GM21717 (cell line): Measurements from ENCODE around the gene SLC25A48.

Experiments
- ATAC-seq: cut with Tn5 transposase; IDR thresholded peaks from one replicate; pipeline ENCODE4 v1.9.1; 2021; ENCODE audit warnings: mild to moderate bottlenecking, moderate library complexity; ENCODE audit not compliant: unreplicated experiment

Gene SLC25A48, protein sequence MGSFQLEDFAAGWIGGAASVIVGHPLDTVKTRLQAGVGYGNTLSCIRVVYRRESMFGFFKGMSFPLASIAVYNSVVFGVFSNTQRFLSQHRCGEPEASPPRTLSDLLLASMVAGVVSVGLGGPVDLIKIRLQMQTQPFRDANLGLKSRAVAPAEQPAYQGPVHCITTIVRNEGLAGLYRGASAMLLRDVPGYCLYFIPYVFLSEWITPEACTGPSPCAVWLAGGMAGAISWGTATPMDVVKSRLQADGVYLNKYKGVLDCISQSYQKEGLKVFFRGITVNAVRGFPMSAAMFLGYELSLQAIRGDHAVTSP

DNA sequence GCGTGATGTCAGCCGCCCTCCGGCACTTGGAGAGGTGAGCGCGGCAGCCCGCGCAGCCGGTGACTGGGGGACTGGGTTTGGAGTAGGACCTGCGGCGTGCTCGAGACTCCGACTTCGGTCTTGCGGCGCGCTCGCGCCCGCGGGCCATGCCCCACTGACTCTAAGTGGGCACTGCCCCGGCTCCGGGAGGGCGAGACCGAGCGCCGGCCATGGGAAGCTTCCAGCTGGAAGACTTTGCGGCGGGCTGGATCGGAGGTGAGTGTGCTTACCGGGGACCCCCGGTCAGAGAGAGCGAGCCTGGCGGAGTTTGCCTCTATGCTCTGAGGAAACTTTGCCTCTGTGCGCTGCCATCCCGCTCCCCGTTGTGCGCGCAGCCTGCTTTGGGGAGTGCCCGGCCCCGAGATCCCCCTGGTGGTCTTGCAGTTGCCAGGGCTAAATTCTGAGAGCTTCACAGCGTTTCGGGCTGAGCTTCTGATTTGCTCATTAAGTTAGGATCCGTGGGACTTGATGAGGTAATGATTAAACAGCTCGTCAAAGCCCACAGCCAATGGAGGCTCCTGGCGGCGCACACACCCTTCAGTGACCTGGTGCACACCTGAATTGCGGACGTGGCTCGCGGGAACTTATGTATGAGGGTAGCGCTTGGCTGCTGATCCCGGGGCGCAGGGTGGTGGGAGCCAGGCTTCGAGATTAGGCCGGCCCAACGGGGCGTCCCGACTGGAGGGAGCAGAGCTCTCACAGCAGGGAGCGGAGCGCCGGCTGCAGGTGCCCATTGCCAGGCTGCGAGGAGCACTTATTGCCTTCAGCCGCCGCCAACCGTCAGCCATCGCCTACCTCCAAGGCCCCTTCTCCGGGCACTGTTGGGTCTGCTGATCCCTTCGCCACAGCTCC lies at the start of gene SLC25A48:
TSS of gene SLC25A48 (plus strand) at position 25 of the 891 bp plus-strand sequence. CDS start at position 210, 185 bp downstream.
- ATAC-seq: no peak

DNA sequence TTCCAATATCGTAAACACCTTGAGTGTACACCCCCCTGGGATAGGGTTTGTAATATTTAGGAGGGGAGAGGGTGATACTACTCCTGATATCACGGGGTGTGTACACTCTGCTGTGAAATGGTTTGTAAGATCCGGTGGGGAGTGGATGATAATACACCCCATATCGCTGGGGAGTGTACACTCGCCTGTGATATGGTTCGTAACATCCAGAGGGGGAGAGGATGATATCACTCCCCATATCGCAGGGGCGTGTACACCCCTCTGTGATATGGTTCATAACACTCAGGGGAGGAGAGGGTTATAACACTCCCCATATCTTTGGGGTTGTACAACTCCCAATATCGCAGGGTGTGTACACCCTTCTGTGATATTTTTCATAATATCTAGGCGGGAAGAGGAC lies 33.8 kb upstream of the SLC25A48 start:
- ATAC-seq: no peak

GRCh38 chr5:135810188-135810943 lies 24.1 kb upstream of the SLC25A48 start:
- no peak for ATAC-seq

GRCh38 chr5:135811007-135811406 lies 23.5 kb upstream of the SLC25A48 start:
- no peak for ATAC-seq

DNA sequence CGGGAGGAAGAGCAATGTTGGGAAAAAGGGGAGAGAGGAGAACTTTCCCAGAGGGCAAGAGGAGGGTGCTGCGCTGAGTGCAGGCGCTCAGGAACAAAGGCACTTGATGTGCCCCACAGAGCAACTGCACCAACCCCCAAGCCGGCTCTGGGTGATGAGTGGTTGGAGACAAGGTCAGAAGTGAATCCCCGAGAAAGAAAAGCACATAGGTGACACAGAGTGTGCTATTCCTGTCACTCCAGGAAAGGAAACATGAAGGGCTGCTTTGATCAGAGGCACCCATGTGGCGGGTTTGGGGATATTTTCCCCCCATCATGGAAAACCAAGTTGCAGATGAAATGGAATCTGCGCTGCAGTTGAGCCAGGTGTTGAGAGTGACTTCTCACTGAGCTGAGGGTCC lies 20.7 kb upstream of the SLC25A48 start:
- ATAC-seq: no peak

DNA sequence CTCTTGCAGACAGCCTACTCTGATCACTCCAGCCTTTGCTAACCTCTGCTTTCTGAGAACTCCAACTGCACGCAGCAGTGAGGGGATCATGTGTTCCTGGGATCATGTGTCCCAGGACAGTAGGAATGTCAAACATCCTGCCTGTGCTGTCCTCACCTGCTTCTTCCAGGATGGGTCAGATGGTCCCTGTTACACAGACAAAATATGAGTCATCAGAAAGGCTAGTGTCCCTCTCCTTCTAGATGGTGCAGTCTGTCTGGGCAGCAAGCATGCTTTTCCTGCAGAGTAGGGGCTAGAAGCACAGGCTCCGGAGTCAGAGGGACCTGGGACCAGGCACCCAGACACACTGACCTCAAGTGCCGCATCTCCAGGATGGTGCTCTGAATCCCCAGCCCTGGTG lies 20.1 kb upstream of the SLC25A48 start:
- ATAC-seq: no peak

- no peak for ATAC-seq
Measured at GRCh38 chr5:135814812-135815211, 19.7 kb upstream of the SLC25A48 start.

DNA sequence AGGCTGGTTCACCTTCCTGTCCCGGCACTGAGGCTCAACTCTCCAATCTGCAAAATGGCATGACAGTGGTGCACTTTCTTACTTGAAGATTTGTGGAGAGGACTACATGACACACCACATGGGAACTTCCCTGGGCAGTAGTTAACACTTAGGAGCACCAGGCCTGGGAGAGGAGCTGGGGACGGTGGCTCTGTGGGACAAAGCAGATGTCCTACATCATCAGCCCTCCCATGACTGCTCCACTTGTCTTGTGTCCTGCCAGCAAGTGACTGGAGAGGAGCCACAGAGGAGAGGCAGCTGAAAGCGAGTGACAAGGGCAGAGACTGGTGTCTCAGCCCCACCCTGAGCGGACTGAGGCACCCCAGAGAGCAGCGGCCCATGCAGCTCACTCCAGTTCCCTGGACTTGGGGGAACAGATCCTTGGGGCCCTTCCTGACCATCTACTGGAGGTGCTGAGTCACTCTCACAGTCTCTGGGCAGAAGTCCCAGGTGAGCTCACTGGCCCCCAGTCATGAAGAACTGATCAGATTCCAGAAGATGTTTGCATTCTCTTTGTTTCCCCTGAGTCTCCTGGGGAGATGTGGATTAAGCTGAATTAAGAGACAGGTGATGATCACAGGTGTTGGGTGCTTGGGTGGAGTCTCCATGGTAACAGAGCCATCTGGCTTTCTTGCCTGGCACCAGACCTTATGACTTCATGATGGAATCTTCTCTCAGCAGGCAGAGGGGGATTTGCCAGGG lies 13.2 kb upstream of the SLC25A48 start:
- no peak for ATAC-seq

GRCh38 chr5:135821802-135822201 lies 12.7 kb upstream of the SLC25A48 start:
- ATAC-seq: no peak

- ATAC-seq: no peak
Measured at GRCh38 chr5:135822286-135822685, 12.2 kb upstream of the SLC25A48 start.

GRCh38 chr5:135822959-135823358 lies 11.5 kb upstream of the SLC25A48 start:
- no peak for ATAC-seq

DNA sequence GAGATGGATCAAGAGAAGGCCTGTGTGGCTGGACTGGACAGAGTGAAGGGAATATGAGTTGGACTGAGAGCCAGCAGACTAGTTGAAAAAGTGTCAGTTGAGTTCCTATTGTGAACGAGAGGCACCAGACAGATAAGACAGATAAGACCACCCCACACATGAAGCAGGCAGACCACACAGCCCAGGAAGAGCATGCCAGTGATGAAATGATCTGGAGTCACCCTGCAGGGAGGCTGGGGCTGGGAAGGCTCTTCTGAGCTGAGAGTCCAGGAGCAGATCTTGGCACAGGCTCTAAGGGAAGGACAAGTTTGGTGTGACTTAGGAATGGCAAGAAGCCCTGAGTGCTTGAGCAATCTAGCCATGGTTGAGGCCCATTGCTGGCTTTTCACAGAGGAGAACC lies 10.6 kb upstream of the SLC25A48 start:
- ATAC-seq: no peak

- no peak for ATAC-seq
Measured at GRCh38 chr5:135824541-135825041, 9.9 kb upstream of the SLC25A48 start.

- no peak for ATAC-seq
Measured at GRCh38 chr5:135825373-135826220, 8.9 kb upstream of the SLC25A48 start.

- no peak for ATAC-seq
Measured at GRCh38 chr5:135826221-135826525, 8.3 kb upstream of the SLC25A48 start.

DNA sequence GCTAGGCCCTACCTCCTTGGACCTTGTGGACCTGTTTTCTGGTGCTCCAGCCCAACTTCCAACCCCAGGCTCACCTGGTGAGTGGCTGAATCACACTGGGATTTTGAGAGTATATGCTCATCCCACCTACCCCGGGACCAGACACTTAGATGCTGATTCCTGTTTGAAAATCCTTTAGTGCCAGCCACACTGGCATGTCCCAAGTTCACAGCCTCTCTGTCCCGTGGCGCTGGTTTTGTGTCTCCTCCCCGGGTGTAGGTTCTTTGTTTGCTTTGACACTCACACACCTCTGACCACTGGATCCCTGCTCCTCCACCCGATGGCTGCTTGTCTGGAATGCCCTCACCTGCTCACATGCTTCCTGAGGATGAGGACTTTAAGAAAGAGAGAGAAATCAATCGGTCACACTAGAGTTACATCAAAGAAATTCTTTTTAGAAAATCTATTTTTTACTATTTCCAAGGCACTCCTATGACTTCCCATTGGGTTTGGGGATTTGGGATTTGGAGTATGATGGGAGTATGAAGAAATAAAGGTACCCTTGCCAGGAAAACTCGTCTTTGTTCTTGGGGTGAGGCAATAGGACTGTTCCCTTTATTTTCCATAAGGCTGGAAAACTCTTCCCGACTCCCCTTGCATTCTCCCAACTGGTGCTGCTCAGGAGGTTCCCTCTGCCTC lies 7.3 kb upstream of the SLC25A48 start:
- ATAC-seq: no peak

- ATAC-seq: no peak
Measured at GRCh38 chr5:135827965-135828781, 6.3 kb upstream of the SLC25A48 start.

DNA sequence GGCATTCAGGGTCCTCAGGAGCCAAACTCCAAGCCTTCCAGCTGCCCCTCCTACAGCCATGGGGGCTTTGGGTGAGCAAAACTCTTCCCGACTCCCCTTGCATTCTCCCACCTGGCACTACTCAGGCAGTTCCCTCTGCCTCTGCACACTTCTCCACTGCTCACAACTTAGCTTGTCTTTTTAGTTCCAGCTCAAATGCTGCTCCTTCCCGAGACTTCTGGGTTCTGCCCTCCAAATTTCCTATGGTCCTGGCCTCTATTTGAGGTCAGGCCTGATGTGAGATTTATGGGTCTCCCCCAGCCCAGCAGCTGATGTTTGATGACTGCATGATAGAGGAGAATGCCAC lies 5.7 kb upstream of the SLC25A48 start:
- no peak for ATAC-seq
